C1 segment of cervical spinal cord (tissue), 14 donors: Measurements from ENCODE around the gene STON2.
"Not testable (repeated sequence)": the region's sequence is repeated elsewhere in the genome, so short reads cannot be mapped to it uniquely, and the experiment has no call there.

Source experiments
- DNase-seq, 14 donors: peaks; one replicate each; lab custom pipeline; 2025; lab: John Stamatoyannopoulos, UW

Gene STON2

DNA sequence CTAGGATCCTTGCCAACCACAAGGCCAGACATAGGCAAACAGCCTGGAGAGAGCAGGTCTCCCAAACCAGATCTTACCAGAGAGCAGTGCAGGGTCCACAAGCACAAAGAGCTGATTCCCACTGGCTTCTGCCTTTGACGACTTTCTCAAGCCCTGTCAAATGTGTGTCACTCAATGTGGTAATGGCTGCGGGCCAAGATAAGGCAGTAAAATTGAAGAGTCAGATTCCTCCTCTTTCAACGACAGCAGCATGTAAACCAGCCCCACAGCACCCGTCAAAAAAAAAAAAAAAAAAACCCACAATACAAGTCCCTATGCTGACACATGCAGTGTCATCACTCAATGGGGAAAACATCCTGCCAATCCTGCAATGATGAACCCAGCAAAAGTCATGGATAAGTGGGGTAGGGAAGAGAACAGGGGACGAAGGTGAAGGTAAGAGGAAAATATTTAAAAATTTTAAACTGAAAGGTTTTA, at the start of gene STON2:
STON2 (minus strand) TSS at position 123 of the 477 bp plus-strand sequence. CDS start 1,942 bp downstream, outside the sequence.
- peak in 3 of 14 donors; percentile 11 to 35 (median 25) for DNase-seq

- DNase-seq = no peak
These were observed 49.5 kb upstream of the STON2 start for GRCh38 chr14:81449576-81449975.

DNA sequence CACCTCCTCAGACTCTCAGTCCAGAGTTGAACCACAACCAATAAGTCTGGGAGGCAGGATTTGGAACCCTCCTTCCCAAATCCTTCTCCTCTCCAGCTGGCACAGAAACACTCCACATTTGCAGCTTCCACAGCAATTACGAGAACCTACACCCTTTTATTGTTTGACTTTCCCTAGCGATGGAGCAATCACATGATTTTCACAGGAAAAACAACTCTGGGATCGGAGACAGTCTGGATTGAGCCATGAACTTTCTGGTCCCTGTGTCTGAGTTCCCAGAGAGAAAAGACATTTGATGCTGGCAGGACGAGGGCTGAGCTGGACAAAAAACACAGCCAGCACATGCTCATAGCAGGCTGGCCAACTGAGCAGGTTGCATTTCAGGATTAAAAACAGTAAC, 49.0 kb upstream of the STON2 start:
- peak in 4 of 14 donors; percentile 17 to 36 (median 20) for DNase-seq

- no peak for DNase-seq
These were observed 47.1 kb upstream of the STON2 start for GRCh38 chr14:81447021-81447764.

DNA sequence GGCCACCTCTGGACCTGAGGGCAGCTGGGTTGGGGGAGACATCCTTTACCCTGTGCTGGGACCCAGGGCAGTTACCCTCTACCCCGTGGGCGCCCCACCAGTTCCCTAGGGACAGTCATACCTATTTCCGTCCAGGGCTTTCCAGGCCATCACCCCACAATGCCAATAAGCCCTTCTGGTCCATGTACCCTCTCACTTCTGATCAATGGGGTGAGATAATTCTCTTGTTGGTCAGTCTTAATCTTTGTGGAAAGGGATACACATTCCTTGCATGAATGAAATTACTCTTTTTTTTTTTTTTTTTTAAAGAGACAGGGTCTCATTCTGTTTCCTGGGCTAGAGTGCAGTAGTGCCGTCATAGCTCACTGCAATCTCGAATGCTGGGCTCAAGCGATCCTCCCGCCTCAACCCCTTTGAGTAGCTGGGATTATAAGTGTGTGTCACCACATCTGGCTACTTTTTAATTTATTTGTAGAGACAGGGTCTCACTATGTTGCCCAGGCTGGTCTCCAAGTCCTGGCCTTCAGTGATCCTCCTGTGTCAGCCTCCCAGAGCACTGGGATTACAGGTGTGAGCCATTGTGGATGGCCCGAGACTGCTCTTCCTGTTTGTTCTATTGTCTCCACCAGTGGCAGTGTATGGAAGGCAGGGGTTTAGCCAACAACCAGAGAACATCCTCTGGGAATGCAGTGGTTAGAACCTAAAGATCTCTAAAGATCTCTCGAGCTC, 46.3 kb upstream of the STON2 start:
- DNase-seq = no peak

- DNase-seq = no peak
These were observed 41.6 kb upstream of the STON2 start for GRCh38 chr14:81441626-81442134.

DNA sequence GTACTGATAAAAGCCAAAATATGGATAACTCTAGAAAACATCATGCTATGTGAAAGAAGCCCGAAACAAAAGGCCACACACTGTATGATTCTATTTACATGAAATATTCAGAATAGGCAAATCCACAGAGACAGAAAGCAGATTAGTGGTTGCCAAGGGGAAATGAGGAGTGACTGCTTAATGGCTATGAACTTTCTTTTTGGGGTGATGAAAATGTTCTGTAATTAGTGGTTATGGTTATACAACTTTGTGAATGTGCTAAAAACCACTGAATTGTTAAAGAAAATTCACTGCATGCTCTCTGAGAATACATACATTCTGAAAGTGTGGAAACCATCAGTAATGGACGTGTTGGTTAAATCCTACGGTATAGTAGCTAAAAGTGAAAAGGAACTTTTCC, 39.9 kb upstream of the STON2 start:
- no peak for DNase-seq

DNA sequence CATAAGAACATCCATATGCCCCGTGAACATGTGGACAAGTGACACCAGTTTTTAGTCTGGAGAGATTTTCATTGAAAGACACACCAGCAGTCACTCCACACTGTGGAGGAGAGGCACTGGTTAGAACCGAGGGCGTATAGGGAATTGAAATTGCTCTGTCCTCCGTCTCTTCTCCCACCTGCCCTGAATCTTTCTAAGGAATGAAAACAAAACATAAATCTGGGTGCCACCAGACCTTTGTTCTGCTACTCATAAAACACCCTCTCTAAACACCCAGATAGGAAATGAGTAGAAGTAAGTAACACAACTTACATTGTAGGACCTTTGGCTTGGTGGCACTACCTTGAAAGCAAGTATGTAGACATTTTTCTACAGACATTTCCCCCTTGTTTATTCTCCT, 37.1 kb upstream of the STON2 start:
- DNase-seq = no peak

DNA sequence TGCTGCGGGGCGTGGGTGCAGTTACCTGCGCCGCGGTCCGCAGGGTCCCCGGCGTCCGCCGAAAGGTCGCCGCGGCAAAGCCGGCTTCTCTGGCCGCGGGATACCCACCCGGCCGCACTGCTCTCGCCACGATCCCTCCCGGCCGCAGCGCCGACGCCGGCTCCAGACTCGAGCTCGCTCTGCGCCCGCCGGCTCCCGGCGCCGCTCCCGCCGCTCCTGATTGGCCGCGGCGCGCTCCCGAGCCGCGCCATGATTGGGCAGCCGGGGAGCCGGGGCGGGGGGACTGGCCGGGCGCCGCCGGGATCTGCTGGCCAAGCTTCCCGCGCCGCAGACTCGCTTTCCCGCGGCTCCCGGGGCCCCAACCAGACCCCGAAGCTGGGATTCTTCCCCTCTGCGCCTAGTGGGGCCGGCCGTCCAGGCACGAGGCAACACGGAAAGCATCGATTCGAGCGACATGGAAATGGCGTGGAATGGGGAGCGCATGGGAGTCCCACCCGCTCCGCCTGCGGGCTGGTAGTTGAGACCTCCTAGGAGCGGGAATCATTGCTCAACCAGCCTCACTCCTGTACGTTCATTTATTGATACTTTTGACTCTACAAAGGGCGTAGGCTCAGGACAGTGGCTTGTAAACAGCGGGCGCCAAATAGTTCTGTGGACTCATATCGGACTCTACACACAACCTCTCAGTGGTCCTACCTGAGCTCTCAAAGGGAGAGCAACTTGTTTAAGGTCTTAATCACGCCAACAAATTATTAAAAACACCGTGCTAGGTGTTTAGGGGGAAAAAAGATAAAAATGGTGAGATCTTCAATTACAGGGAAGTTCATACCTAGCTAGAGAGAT, 36.4 kb upstream of the STON2 start:
- peak in 13 of 14 donors; percentile 25 to 87 (median 55) for DNase-seq

DNA sequence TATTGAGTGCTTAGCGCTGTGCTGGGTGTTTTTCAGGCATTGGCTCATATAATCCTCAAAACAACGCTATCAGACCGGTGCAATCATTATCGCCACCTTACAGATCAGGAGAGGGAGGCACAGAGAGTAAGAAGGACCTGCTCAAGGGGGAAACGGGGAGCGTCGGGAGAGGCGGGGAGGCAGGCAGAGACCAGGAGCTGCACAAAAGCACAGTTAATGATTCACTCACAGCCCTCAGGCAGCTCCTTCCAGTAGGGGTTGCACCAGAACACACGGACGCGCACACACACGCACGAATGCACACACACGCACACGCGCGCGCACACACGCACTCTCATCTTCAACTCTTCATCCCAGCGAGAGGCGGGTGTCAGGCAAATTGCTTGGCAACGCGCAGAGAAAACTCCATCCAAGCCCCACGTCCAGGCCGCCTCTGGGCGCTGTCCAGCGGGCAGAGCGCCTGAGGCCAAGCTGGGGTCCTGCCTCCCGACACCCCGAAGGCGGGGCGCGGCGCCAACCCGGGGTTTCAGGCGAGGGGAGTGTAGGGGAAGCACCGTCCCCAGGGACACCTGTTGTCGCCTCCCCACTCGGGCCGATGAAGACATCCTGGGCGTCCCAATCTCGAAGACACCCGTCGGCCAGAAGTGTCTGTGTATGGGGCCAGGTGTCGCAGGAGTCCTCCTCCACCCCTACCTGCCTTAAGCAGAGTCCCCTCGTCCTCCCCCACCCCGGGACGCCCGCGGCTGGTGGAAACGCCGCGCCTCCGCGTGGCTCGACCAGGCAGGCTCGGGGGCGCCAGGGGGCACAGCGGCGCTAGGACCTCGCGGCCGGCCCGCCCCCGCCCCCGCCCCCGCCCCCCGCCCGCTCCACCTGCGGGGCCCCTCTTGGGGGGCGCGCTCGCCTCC, 35.5 kb upstream of the STON2 start:
- DNase-seq = peak in 11 of 14 donors; percentile 4 to 78 (median 51)

DNA sequence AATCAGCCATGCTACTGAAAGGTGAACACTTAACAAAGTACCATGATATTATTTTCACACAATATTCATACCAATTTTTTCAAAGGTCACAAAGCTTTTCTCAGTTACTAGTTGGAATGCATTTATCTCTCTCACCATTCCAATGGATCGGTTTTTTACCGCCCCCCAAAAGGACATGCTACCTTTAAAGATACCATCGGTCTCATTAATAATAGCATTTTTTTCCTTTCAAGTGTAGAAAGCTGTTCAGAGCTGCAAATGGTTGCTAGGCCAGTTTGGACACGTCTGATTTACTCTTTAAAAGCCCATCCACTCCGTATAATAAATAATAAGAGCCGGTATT, 34.9 kb upstream of the STON2 start:
- no peak for DNase-seq

DNA sequence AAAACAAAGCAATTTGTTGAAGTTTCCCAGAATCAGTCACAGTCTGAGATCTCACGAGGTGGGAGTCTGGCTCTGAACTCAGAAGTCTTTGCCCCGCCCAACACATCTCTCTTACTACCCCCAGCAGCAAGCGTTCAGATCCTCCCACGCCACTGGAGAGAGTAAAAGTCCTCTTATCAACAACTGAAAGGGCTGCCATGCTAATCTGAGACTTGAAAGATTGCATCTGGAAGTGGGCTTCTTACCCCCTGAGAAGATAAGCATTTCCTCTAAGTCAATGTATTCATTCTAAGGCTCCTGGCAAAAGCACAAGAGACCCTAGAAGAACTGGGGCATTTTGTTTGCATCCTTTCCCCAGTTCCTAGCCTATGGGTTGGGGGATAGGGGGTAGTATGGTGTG, 34.1 kb upstream of the STON2 start:
- no peak for DNase-seq

- DNase-seq = no peak
These were observed 33.3 kb upstream of the STON2 start for GRCh38 chr14:81433378-81433777.

- no peak for DNase-seq
These were observed 32.1 kb upstream of the STON2 start for GRCh38 chr14:81432219-81432661.

- DNase-seq = peak in 1 of 14 donors; percentile 9
These were observed 30.1 kb upstream of the STON2 start for GRCh38 chr14:81430235-81430634.

DNA sequence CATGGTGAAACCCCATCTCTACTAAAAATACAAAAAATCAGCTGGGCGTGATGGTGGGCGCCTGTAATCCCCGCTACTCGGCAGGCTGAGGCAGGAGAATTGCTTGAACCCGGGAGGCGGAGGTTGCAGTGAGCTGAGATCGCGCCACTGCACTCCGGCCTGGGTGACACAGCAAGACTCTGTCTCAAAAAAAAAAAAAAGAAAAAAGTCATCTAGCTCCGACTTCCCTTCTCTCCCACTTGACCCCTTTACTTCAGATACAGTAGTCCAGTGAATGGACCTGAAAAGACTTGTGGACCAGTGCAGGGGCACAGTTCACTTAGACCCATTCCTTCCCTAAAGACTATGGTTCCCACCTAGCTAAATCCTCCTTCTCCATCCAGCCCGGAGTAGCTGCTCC, 29.6 kb upstream of the STON2 start:
- not testable (repeated sequence) for DNase-seq

- DNase-seq = no peak
These were observed 28.9 kb upstream of the STON2 start for GRCh38 chr14:81429028-81429427.

- DNase-seq = no peak
These were observed 27.4 kb upstream of the STON2 start for GRCh38 chr14:81427348-81428058.

GRCh38 chr14:81423504-81423903, 23.4 kb upstream of the STON2 start:
- DNase-seq = peak in 6 of 14 donors; percentile 3 to 47 (median 24)
